Esophagus muscularis mucosa (tissue), 4 donors: ENCODE data around the gene PRSS21.

ENCODE experiments used
- EP300 ChIP-seq: sonication (generic); formaldehyde crosslinking; IDR thresholded peaks from one replicate; pipeline ENCODE4 v1.6.1; 2017; ENCODE audit warnings: antibody characterized with exemption
- POLR2A ChIP-seq: fragments of 450-650 bp; IDR thresholded peaks from one replicate; pipeline ENCODE4 v1.6.1; 2017; ENCODE audit warnings: antibody characterized with exemption, moderate library complexity, mild to moderate bottlenecking, low read depth
- POLR2AphosphoS5 ChIP-seq, 2 donors: sonication (generic); formaldehyde crosslinking; IDR thresholded peaks; one replicate each; pipeline ENCODE4 v1.6.1; 2017; ENCODE audit warnings: antibody characterized with exemption in 2 of 2
- TF ChIP-seq, protein P1 (sequence below), 3 experiments: fragments of 200-600 bp in 2 of 3; fragments of 450-650 bp in 1 of 3; sonication (generic) in 2 of 3; IDR thresholded peaks; one replicate each; pipeline ENCODE4 v1.5.1; 2017 to 2019; ENCODE audit warnings: antibody characterized with exemption in 3 of 3, mild to moderate bottlenecking in 2 of 3, moderate library complexity in 1 of 3

- TF ChIP-seq POLR2A (no peak), POLR2AphosphoS5 (IDR thresholded peaks at IDR 0.05) (no peak), EP300 (no peak)
- TF ChIP-seq, protein P1, sequence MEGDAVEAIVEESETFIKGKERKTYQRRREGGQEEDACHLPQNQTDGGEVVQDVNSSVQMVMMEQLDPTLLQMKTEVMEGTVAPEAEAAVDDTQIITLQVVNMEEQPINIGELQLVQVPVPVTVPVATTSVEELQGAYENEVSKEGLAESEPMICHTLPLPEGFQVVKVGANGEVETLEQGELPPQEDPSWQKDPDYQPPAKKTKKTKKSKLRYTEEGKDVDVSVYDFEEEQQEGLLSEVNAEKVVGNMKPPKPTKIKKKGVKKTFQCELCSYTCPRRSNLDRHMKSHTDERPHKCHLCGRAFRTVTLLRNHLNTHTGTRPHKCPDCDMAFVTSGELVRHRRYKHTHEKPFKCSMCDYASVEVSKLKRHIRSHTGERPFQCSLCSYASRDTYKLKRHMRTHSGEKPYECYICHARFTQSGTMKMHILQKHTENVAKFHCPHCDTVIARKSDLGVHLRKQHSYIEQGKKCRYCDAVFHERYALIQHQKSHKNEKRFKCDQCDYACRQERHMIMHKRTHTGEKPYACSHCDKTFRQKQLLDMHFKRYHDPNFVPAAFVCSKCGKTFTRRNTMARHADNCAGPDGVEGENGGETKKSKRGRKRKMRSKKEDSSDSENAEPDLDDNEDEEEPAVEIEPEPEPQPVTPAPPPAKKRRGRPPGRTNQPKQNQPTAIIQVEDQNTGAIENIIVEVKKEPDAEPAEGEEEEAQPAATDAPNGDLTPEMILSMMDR (IDR thresholded peaks at IDR 0.05): no peak
Observed at GRCh38 chr16:2770057-2770951, 46.7 kb upstream of the PRSS21 start.
